ENCODE results near the gene PIEZO2.
"Not testable (repeated sequence)": the region's sequence is repeated elsewhere in the genome, so short reads cannot be mapped to it uniquely, and the experiment has no call there.

Gene PIEZO2

DNA sequence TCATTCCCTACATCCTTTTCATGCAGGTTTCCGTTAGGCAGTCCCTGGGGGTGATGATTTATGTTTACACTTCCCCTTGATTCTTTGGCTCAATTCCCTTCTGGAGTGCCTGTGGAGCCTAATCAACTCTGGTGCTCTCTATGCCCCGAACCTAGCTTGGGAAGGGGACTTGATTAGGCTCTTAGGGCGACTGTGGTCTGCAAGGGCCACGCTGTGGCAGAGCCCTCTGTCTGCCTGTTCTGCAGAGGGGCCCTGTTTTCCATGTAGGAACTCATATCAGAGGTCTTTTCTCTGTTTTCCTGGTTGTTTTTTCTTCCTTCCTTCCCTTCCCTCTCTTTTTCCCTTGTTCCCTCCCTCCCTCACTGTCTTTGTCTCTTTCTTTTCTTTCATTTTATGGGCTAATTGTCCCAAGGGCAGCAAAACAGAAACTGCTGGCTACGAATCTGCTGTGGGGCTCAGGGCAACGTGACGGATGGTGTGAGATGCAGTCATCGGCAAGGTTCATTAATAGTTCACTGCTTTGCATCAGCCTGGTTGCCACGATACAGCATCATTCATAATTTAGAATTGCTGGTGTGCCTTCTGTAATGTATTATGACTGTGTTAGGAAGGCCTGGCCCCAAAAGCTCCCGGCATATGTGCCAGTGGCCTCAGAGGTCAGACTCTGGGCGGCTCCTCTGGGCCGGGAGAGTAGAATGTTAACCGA is 489.0 kb downstream of the PIEZO2 start:
- in situ Hi-C loops (cut with MboI; ENCODE audit: low sequenced_read_pairs), result no loop called here

DNA sequence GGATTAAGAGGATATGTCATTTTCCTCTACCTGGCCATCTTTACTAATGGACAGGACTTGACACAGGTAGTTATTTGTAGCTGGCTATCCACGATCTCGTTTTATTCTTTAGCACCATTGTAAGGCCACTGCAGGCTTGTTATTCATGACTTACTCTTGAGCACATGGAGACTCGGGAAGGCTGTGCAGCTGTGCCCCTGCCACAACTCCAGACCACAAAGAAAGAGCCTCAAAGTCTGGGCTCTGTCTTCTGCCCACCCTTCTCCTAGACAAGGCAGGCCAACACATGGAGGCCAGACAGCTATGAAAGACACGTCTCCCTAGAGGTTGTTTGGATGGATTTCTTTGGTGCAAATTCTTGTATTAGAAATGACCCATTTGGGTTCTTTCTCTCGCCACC is 489.8 kb downstream of the PIEZO2 start:
- in situ Hi-C loops (cut with MboI; ENCODE audit: low sequenced_read_pairs), result no loop called here

DNA sequence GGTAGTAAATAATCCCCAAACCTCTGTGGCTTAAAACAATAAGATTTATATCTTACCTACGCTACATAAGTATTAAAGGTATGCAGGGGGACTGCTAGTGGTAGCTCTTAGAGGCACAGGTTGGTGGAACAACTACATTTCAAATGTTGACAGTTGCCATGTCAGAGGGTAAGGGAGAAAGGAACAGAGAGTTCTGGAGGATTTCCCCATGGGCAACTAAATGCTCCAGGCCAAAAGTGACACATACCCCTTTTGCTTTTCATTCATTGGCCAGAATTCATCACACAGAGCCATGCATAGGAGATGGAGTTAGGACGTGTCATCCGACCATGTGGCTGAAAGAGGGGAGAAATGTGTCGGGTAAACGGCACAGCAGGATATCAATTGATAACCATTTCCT is 490.4 kb downstream of the PIEZO2 start:
- in situ Hi-C loops (cut with MboI; ENCODE audit: low sequenced_read_pairs), result no loop called here

DNA sequence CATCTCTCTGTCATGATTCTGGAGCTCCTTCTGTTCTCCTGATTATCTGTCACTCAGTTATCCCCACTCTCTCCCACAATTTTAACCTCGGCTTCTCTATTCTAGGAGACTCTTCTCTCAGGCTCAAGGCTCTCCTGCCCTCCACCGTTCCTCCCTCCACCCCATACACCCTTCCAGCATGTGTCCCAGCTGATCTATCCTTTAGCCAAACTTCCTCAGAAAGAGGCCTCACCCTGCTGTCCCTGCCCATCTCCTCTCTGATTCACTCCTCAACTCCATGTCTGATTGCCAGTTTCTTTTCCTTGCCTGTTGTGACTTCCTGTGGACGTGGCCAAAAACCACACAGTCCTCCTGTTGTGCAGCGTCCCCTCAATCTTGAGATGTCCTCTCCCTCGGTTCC is 505.4 kb downstream of the PIEZO2 start:
- in situ Hi-C loops (cut with MboI; ENCODE audit: low sequenced_read_pairs), result not testable (repeated sequence)

DNA sequence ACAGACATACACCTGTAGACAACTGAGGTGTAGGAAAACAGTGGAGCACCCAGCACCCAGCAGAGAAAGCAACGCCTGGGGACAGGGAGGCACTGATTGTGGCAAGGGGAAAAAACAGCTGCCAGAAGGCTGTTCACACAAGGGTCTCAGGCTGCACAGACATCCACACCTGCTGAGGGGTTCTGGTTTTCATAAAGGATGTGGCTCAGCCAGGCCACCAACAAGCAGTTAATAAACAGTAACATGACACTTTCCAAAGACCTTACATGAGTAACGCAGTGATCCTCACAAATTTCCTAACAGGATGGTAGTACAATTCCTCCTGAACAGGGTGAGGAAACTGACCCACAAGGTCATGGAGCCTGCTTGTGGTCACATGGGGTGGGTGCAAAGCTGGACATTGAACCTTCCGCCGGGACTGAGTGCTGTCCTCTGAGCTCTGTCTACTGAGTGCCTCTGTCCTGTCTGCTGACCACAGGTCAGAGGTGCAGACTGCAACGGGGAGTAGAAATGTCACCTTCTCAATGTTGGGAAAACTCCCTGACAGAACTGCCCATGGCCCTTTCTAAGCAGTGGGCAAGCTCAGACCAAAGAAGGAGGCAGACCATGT is 506.3 kb downstream of the PIEZO2 start:
- in situ Hi-C loops (cut with MboI; ENCODE audit: low sequenced_read_pairs), result not testable (repeated sequence)

DNA sequence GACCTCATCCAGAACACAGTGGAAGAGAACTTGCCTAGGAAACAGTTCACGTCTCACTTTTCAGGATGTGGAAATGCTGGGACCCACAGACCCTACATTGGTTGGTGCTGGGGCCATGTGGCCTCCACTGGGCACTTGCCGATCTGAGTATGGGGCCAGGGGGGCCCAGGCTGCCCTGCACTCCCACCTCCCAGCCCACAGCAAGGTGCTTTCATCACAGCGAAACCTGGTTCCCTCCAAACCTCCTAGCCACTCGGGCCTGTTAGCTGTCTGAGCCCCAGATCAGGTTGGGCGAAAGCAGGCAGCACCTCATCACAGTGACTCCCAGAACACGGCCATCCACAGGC is 510.9 kb downstream of the PIEZO2 start:
- in situ Hi-C loops (cut with MboI; ENCODE audit: low sequenced_read_pairs), result not testable (repeated sequence)

DNA sequence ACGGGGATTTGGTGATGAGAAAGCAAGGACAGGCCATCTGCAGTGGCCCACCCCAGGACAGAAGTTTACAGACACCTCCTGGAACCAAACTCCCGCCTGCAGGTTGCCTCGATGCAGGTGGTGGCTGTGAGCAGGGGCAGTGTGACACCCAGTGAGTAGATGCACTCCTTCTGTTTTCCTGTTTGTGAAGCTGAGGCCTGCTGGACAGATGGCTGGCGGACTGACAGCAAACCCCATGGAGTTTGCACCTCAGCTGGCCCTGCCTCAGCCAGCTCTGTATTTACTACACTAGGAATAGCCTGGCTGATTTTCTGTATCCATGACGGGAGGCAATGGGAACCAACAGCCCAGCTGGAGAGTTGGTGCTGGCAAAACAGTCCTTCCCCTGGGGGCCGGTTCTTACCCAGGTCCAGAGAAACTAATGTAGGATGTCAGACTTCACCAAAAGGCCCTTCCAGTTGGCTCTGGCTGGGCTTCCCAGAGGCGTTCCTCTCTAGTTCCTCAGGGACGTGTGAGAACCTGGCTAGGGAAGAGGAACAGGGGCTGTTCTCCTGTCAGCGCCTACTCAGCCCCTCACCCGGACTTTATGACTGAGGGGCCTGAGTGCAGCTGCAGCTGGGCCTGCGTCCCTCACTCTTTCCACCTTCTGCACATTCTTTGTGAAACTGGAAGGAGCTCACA is 511.4 kb downstream of the PIEZO2 start:
- in situ Hi-C loops (cut with MboI; ENCODE audit: low sequenced_read_pairs), result not testable (repeated sequence)

DNA sequence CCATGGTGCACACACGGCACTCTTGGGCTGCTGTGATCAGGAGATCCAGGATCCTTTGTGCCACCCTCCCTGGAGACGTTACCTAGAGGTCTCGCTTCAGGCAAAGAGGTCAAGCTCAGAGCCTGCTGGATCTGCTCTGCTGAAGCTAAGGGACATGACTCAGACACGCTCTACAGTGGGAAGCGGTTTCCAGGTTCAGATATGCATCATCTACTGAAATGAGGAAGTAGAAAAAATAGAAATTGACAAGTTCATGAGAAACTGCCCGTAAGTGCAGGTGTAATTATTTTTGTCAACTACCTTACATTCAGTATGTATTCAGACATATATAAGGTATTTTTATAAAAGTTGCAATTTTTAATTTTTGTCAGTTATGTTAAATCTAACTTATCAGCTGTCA is 520.3 kb downstream of the PIEZO2 start:
- in situ Hi-C loops (cut with MboI; ENCODE audit: low sequenced_read_pairs), result not testable (repeated sequence)

DNA sequence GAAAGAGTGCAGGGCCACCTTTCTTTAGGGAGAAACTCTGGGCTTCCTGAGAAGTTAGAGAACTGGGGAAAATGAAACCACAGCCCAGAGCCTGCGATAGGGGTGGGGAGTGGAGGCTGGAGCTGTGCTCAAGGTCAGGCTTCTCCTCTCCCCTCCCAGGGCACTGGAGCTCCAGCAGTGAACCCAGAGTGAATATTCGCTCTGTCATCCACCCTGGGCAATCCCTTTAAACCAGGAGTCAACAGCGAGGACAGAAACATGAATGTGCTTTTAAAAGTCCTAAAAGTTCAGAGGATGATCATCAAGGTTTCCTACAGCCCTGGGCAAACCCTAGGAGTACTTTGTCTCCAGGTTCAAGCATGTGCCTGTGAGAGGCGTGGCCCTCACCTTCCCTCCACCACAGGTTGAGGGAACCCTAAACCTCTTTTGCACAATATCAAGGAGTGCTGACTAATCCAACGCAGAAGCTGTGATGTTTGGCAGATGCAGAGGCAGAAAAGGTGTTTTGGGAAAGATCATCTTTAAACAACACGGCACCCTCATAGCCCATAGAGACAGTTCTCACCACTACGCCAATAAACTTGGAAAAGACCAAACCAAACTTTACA is 522.7 kb downstream of the PIEZO2 start:
- in situ Hi-C loops (cut with MboI; ENCODE audit: low sequenced_read_pairs), result not testable (repeated sequence)

DNA sequence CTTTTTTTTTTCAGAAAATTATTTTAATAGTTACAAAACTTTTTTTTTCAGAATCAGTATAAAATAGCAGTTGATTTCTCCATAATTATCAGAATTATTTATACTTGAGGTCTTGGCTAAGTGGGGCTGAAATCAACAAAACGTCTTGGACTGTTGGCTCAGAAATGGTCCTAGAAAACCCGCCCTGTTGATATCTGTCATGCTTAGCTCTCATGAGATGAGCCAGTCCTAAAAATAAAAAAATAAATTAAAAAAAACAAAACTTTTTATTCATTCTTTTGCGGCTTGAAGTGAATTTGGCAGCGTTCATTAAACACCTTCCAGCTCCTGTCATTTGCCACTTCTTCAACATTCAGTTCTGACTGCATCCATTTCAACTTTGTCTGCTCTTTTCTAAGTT is 525.8 kb downstream of the PIEZO2 start:
- in situ Hi-C loops (cut with MboI; ENCODE audit: low sequenced_read_pairs), result loop anchor here (25.0 kb wide), 1 partner anchor 1614 kb away; no protein-coding TSS in a partner anchor

DNA sequence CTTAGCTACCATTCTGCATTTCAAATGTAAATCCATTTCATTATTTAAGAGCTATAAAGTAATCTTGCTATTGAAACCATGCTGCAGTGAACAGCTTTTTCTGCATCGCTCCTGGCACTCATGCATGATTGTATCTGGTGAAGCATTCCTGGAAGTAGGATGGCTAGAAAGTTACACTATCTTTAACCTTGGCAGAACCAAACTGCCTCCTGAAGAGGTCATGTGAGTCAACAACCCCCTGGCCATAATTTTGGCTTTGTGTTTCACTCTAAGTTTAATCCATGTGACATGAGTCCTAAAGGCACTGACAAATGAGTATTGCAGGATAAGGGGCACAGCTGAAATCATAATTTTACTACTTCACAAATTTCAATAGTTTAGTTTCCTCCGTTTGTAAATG is 526.4 kb downstream of the PIEZO2 start:
- in situ Hi-C loops (cut with MboI; ENCODE audit: low sequenced_read_pairs), result loop anchor here (25.0 kb wide), 1 partner anchor 1614 kb away; no protein-coding TSS in a partner anchor

DNA sequence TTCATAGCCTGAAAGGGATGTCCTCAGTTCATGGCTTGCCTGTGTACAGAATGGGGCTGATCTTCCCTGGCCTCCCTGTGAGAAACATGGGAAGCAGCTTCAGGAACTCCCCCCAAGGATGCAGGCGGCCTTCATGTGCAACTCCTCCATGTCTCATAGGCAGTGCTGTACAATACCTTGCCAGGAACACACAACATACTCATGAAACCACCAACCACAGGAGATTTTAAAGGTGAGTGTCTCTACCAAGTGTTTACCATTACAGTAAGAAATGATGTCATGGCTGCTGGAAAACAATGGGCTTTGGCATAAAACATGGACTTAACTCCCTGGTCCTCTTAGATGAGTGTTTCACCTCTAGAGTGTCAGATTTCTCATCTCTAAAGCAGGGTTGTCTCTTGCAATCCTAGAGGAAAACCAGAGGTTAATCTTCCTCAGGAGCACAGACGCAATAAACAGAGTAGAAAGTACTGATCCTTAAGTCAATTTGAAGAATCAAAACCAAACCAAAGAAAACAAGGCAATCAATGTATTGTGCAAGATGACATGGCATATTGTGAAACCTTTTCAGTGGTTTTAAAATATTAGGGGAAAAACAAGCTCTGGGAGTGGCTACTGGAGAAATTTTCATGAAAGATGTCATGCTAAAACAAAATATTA is 528.6 kb downstream of the PIEZO2 start:
- in situ Hi-C loops (cut with MboI; ENCODE audit: low sequenced_read_pairs), result loop anchor here (25.0 kb wide), 1 partner anchor 1617 kb away; no protein-coding TSS in a partner anchor

Data from HL-60/S4 (cell line).